GM21515 (cell line): ENCODE data around the gene NFIX.

Source experiments
- ATAC-seq: cut with Tn5 transposase; IDR thresholded peaks from one replicate; pipeline ENCODE4 v1.9.1; 2021; ENCODE audit not compliant: unreplicated experiment

The NFIX gene

DNA sequence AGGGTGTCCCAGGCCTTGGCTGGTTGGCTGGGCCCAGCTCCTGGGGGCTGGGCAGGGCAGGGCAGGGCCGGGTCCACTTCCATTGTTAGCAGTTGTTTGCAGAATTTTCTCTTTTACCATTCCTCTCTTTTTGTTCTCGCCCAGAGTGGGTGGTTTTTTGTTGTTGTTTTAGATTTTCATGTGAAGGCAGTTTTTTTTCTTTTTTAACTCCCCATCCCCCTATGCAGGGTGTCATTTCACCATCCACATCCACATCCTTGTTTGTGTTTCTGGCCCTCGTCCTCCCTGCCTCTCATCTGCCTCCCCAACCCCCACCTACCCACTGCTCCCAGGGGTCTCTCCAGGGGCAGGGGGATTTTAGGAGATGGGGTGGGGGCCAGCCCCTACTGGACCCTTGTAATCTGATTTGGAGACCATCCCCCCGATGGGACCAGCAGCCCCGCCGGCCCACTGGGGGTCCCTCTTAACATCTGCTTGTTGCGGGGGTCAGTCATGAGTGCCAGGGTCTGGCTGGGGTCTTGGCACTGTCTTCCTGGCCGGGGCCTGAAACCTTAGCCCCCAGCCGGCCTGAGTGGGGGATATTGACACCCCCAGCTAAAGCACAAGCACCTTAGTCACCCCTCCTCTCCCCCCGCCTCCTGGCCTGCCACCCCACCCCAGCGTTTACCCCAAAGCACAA, 144.5 kb downstream of the NFIX start:
- ATAC-seq = no peak

DNA sequence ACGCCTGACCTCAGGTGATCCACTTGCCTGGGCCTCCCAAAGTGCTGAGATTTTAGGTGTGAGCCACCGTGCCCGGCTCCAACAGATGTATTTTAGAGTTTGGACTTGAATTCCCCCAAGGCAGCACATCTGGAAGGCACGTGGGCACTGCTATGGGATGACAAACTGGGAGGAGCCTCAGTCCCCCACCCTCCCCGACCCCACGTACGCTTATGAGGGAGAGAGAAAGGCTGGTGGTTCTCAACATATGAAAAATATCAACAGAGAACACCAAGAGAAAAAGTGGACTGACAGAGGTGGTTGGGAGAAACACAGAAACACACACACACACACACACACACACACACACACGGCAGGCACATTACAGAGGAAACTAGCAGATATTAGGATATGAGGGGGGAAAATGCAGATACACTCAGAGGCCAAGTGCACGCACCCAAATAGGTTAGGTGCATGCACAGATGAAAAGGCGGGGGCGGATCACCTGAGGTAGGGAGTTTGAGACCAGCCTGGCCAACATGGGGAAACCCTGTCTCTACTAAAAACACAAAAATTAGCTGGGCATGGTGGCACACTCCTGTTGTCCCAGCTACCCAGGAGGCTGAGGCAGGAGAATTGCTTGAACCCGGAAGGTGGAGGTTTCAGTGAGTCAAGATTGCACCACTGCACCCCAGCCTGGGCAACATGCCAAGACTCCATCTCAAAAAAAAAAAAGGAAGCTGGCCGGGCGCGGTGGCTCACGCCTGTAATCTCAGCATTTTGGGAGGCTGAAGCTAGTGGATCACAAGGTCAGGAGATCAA, 151.7 kb downstream of the NFIX start:
- no peak for ATAC-seq
